ENCODE data around the gene TMEM38A.
"Not testable (repeated sequence)": the region's sequence is repeated elsewhere in the genome, so short reads cannot be mapped to it uniquely, and the experiment has no call there.

TMEM38A gene

DNA sequence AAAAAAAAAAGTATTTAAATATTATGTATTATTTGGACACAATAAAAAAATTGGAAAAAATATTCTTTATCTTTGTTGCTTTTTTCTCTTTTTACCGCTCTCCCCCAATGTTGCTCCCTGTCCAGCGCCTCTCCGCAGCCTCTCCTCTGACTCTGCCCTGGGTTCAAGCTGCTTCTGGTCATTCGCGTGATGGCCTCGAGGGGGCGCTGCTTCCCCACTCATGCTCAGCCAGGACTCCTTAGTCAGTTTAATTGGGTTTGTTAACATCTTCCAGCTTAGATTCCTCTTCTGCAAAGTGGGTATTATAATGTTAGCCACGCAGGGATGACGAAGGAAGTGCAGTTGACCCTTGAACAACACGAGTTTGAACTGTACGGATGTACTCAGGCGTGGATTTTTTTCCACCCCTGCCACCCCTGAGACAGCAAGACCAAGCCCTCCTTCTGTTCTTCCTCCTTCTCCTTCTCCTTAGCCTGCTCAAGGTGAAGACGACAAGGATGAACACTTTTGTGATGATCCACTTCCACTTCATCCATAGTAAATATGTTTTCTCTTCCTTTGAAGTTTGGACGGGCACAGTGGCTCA lies 53.9 kb downstream of the TMEM38A start:
- TF ChIP-seq, protein P1, sequence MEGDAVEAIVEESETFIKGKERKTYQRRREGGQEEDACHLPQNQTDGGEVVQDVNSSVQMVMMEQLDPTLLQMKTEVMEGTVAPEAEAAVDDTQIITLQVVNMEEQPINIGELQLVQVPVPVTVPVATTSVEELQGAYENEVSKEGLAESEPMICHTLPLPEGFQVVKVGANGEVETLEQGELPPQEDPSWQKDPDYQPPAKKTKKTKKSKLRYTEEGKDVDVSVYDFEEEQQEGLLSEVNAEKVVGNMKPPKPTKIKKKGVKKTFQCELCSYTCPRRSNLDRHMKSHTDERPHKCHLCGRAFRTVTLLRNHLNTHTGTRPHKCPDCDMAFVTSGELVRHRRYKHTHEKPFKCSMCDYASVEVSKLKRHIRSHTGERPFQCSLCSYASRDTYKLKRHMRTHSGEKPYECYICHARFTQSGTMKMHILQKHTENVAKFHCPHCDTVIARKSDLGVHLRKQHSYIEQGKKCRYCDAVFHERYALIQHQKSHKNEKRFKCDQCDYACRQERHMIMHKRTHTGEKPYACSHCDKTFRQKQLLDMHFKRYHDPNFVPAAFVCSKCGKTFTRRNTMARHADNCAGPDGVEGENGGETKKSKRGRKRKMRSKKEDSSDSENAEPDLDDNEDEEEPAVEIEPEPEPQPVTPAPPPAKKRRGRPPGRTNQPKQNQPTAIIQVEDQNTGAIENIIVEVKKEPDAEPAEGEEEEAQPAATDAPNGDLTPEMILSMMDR (IDR thresholded peaks at IDR 0.05; ENCODE audit: low read depth, low read length, missing control alignments) = peak; percentile 83
- in situ Hi-C loops (cut with HindIII; ENCODE audit: low sequenced_read_pairs) = no loop called here
- no peak overlapping the region for H3K4me3 ChIP-seq (ENCODE audit: low read depth, low read length)
- no peak for DNase-seq (ENCODE audit: low read depth)

DNA sequence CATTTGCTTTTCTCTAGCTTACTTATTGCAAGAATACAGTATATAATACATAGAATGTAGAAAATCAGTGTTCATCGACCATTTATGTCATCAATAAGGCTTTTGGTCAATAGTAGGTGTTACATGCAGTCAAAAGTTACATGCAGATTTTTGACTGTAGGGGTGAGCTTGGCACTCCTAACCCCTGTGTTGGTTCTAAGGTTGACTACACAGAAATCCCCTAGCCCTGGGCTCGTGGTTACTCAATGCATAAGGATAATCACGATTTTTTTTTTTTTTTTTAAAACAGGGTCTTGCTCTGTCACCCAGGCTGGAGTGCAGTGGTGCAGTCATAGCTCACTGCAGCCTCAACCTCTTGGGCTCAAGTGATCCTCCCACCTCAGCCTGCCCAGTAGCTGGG lies 54.7 kb downstream of the TMEM38A start:
- TF ChIP-seq, protein P1 (IDR thresholded peaks at IDR 0.05; ENCODE audit: low read depth, low read length, missing control alignments) = no peak
- in situ Hi-C loops (cut with HindIII; ENCODE audit: low sequenced_read_pairs) = no loop called here
- DNase-seq (ENCODE audit: low read depth) = no peak
- no peak overlapping the region for H3K4me3 ChIP-seq (ENCODE audit: low read depth, low read length)

DNA sequence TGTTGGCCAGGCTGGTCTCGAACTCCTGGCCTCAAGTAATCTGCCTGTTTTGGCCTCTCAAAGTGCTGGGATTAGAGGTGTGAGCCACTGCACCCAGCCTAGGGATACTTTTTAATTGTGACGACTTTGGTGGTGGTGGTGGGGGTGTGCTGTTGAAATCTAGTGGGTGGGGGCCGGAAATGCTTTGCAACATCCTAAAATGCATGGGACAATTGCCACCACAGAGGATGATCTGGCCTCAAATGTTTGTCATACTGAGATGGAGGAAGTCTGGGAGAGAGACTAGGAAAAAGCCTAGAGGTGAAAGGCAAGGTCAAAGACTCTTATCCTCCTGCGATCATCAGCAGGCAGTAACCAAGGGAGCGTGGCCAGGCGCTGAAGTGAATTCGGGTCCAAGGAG lies 60.1 kb downstream of the TMEM38A start:
- H3K4me3 ChIP-seq (ENCODE audit: low read depth, low read length) = no peak overlapping the region
- in situ Hi-C loops (cut with HindIII; ENCODE audit: low sequenced_read_pairs) = no loop called here
- TF ChIP-seq, protein P1 (IDR thresholded peaks at IDR 0.05; ENCODE audit: low read depth, low read length, missing control alignments) = no peak
- DNase-seq (ENCODE audit: low read depth) = no peak

DNA sequence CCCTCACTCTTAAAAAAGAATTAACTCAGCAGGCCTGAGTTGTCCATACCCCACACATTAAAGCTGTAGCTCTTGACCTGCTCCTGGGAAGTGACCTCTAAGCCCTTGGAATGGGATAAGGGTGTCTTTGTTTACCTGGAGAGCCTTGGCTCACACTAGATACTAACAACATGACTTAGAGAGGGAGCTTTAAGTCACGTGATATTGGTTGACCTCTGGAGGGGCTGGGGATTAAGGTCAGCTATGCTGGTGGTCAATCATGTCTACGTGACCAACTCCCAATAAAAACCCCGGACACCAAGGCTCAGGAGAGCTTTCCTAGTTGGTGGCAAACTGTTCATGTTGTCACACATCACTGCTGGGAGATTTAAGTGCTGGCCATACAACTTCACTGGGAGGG lies 61.7 kb downstream of the TMEM38A start:
- in situ Hi-C loops (cut with HindIII; ENCODE audit: low sequenced_read_pairs) = no loop called here
- H3K4me3 ChIP-seq (ENCODE audit: low read depth, low read length) = no peak overlapping the region
- DNase-seq (ENCODE audit: low read depth) = no peak
- TF ChIP-seq, protein P1 (IDR thresholded peaks at IDR 0.05; ENCODE audit: low read depth, low read length, missing control alignments) = no peak

DNA sequence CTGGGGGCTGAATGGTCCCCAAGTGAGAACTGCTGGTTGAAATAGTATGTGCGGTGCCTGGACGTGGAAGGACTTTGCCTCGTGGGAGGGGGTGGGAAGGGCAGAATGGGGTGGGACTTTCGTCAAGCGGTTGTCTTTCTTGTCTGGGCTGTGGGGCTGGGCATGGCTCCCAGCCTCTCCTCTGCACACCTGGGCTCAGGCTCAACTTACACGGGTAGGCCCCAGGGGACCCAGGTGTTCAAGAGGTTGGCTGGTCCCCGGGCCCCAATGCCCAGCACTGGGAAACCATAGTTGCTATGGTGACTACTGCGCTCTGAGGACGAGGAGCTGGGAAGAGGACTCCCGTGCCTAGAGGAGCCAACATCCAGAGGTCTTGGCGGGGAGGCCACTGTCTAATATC lies 66.0 kb downstream of the TMEM38A start:
- no peak for DNase-seq (ENCODE audit: low read depth)
- in situ Hi-C loops (cut with HindIII; ENCODE audit: low sequenced_read_pairs) = no loop called here
- TF ChIP-seq, protein P1 (IDR thresholded peaks at IDR 0.05; ENCODE audit: low read depth, low read length, missing control alignments) = no peak
- no peak overlapping the region for H3K4me3 ChIP-seq (ENCODE audit: low read depth, low read length)

DNA sequence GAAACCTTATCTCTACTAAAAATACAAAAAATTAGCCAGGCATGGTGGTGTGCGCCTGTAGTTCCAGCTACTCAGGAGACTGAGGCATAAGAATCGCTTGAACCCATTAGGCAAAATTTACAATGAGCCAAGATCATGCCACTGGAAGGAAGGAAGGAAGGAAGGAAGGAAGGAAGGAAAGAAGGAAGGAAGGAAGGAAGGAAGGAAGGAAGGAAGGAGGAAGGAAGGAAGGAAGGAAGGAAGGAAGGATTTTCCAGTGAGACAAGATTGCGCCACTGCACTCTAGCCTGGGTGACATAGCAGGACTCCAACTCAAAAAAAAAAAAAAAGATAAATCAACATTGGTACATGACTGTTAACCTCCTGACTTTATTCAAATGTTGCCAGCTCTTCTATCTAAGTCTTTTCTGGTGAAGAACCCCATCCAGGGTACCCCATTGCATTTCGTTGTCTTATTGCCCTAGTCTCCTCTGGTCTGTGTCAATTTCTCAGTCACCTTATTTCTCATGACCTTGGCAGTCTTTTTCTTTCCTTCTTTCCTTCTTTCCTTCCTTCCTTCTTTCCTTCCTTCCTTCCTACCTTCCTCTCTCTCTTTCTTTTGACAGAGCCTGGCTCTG lies 74.8 kb downstream of the TMEM38A start:
- DNase-seq (ENCODE audit: low read depth); in situ Hi-C loops (cut with HindIII; ENCODE audit: low sequenced_read_pairs); H3K4me3 ChIP-seq (ENCODE audit: low read depth, low read length): not testable (repeated sequence)

DNA sequence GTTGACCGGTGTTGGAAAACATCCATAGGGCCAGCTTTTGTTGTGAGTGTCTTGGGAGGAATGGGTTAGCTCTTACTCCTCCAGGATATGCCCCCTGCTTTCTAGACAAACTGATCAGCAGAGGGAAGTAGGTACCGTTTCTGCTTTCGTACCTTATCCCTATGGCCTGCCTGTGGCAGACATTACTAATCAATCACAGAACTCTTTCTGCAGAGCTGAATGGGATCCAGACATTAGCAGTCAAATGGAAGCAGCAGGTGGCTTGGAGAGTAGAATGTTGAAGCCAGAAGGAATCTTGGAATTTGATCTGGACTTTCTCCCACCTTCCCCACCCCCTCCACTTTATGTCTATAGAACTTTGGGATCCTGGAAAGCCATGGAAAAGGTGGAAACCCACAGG lies 75.8 kb downstream of the TMEM38A start:
- in situ Hi-C loops (cut with HindIII; ENCODE audit: low sequenced_read_pairs) = no loop called here
- TF ChIP-seq, protein P1 (IDR thresholded peaks at IDR 0.05; ENCODE audit: low read depth, low read length, missing control alignments) = no peak
- H3K4me3 ChIP-seq (ENCODE audit: low read depth, low read length) = no peak overlapping the region
- no peak for DNase-seq (ENCODE audit: low read depth)

Data from astrocyte of the cerebellum (primary cell).